Nephron (organoid): ENCODE measurements around the gene CBX4.

Experiments
- H3K27ac Mint-ChIP-seq, 3 experiments: 2 replicates each; pipeline ENCODE4 v1.8.0; 2020; ENCODE audit warnings: mixed read lengths in 3 of 3, mild to moderate bottlenecking in 2 of 3, moderate library complexity in 1 of 3
- H3K27me3 Mint-ChIP-seq: 2 replicates; pipeline ENCODE4 v1.8.0; 2021; ENCODE audit warnings: low read depth, mild to moderate bottlenecking, moderate library complexity, mixed read lengths
- H3K36me3 Mint-ChIP-seq: 2 replicates; pipeline ENCODE4 v1.8.0; 2020; ENCODE audit warnings: low read depth, mixed read lengths
- H3K4me1 Mint-ChIP-seq: 2 replicates; pipeline ENCODE4 v1.8.0; 2020; ENCODE audit warnings: mixed read lengths
- H3K4me3 Mint-ChIP-seq, 3 experiments: 2 replicates each; pipeline ENCODE4 v1.8.0; 2020; ENCODE audit warnings: mild to moderate bottlenecking in 3 of 3, mixed read lengths in 3 of 3, moderate library complexity in 2 of 3
- H3K9me3 Mint-ChIP-seq: 2 replicates; pipeline ENCODE4 v1.8.0; 2020; ENCODE audit warnings: mixed read lengths
- TF ChIP-seq, protein P1 (sequence below), 3 experiments: fragments of 200-600 bp; sonication (generic); IDR thresholded peaks; one replicate each; pipeline ENCODE4 v1.5.0; 2021; ENCODE audit warnings: antibody characterized with exemption in 3 of 3; ENCODE audit not compliant: unreplicated experiment in 3 of 3

CBX4 gene

GRCh38 chr17:79844869-79845600, 5.8 kb upstream of the CBX4 start:
- Mint-ChIP-seq H3K27me3 (peaks cover 71% of the 10 kb centered on the region), H3K4me3 (peak overlapping the region; percentile 80 to 84 (median 84)), H3K9me3 (no peaks in the 10 kb centered on the region), H3K36me3 (no peaks in the 10 kb centered on the region), H3K27ac (peak overlapping the region; percentile 58 to 78 (median 70)), H3K4me1 (peaks cover 27% of the 10 kb centered on the region)
- TF ChIP-seq, protein P1, sequence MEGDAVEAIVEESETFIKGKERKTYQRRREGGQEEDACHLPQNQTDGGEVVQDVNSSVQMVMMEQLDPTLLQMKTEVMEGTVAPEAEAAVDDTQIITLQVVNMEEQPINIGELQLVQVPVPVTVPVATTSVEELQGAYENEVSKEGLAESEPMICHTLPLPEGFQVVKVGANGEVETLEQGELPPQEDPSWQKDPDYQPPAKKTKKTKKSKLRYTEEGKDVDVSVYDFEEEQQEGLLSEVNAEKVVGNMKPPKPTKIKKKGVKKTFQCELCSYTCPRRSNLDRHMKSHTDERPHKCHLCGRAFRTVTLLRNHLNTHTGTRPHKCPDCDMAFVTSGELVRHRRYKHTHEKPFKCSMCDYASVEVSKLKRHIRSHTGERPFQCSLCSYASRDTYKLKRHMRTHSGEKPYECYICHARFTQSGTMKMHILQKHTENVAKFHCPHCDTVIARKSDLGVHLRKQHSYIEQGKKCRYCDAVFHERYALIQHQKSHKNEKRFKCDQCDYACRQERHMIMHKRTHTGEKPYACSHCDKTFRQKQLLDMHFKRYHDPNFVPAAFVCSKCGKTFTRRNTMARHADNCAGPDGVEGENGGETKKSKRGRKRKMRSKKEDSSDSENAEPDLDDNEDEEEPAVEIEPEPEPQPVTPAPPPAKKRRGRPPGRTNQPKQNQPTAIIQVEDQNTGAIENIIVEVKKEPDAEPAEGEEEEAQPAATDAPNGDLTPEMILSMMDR (IDR thresholded peaks at IDR 0.05; ENCODE audit: unreplicated experiment in 3 of 3): peak; percentile 72 to 79 (median 79)

DNA sequence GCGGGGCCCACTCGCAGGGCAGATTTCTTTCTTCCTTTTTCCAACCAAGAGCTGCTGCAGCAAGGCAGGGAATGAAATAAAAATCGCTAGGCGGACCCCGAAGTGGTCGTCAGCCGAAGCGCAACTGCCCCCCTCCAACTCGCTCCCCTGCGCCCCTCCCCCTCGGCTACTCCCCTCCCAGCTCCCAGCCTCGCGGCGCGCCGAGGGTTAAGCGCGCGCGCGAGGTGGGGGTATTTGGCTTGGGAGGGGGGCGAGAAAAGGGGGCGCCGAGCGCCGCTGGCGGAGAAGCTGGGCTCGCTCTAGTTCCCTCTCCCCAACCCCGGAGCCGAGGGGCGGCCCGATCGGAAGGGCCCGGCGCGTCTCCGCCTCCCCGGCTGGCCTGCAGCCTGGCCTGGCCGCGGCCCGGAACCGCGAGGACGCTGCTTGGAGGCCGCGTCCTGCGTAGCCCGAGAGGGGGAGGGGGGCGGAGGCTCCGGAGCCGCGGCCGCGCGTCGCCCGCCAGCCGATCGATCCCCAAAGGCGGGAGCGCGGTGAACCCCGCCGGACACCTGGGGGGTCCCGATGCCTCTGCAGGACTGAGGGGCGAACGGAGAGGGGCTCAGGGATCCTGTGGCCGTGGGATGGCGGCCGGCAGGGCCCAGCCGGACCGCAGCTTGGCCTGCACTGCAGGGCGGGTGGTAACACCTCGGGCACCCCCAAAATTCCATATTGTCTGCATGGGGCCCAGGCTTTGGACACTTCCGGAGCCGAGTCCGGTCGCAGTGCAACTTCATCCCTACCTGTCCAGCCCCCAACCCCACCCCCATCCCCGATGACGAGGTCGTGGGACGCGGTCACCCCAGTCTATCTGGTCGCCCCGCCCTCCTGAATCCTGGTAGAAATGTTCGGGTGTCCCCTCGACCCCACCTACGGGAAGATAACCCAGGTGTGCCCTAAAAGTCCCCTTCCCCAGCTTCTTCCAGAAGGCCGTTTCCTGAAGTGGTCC, 4.9 kb upstream of the CBX4 start:
- peaks cover 27% of the 10 kb centered on the region for H3K4me1 Mint-ChIP-seq
- H3K36me3 Mint-ChIP-seq: no peaks in the 10 kb centered on the region
- H3K27ac Mint-ChIP-seq: peak overlapping the region in 1 of 3 experiments; percentile 86
- H3K9me3 Mint-ChIP-seq: no peaks in the 10 kb centered on the region
- TF ChIP-seq, protein P1 (IDR thresholded peaks at IDR 0.05; ENCODE audit: unreplicated experiment in 3 of 3): no peak
- peak overlapping the region; percentile 84 to 86 (median 86) for H3K4me3 Mint-ChIP-seq
- H3K27me3 Mint-ChIP-seq: peaks cover 66% of the 10 kb centered on the region

- H3K27me3 Mint-ChIP-seq: peaks cover 63% of the 10 kb centered on the region
- H3K27ac Mint-ChIP-seq: peak overlapping the region in 1 of 3 experiments; percentile 86
- H3K36me3 Mint-ChIP-seq: no peaks in the 10 kb centered on the region
- TF ChIP-seq, protein P1 (IDR thresholded peaks at IDR 0.05; ENCODE audit: unreplicated experiment in 3 of 3): no peak
- peak overlapping the region; percentile 84 to 86 (median 86) for H3K4me3 Mint-ChIP-seq
- no peaks in the 10 kb centered on the region for H3K9me3 Mint-ChIP-seq
- peaks cover 25% of the 10 kb centered on the region for H3K4me1 Mint-ChIP-seq
Measured at GRCh38 chr17:79843474-79843815, 4.2 kb upstream of the CBX4 start.

- no peaks in the 10 kb centered on the region for H3K9me3 Mint-ChIP-seq
Measured at GRCh38 chr17:79842656-79843473, 3.6 kb upstream of the CBX4 start.

GRCh38 chr17:79842136-79842655, 3.0 kb upstream of the CBX4 start:
- no peak overlapping the region for H3K27ac Mint-ChIP-seq
- peaks cover 66% of the 10 kb centered on the region for H3K27me3 Mint-ChIP-seq
- TF ChIP-seq, protein P1 (IDR thresholded peaks at IDR 0.05; ENCODE audit: unreplicated experiment in 3 of 3): no peak
- H3K36me3 Mint-ChIP-seq: no peaks in the 10 kb centered on the region
- H3K4me1 Mint-ChIP-seq: peaks cover 25% of the 10 kb centered on the region
- H3K9me3 Mint-ChIP-seq: no peaks in the 10 kb centered on the region
- peak overlapping the region; percentile 63 to 80 (median 70) for H3K4me3 Mint-ChIP-seq

More at GRCh38 chr17:79842656-79843473, 3.6 kb upstream of the CBX4 start:
- peaks cover 25% of the 10 kb centered on the region for H3K4me1 Mint-ChIP-seq
- TF ChIP-seq, protein P1 (IDR thresholded peaks at IDR 0.05; ENCODE audit: unreplicated experiment in 3 of 3): peak in 2 of 3 experiments; percentile 20 to 22
- no peaks in the 10 kb centered on the region for H3K36me3 Mint-ChIP-seq
- H3K27me3 Mint-ChIP-seq: peaks cover 64% of the 10 kb centered on the region
- peak overlapping the region in 1 of 3 experiments; percentile 80 for H3K27ac Mint-ChIP-seq
- peak overlapping the region; percentile 55 to 77 (median 70) for H3K4me3 Mint-ChIP-seq
